WTC11 (cell line): ENCODE results near the gene PFKP. TPM values are rescaled to one million over a fixed set of nuclear protein-coding genes. Genes with fewer than 3 reads are reported as not detected.

Experiments
- ATAC-seq: fragments of 200-7000 bp; cut with Tn5 transposase; 2 replicates; pipeline ENCODE4 v1.10.0; 2021; ENCODE audit warnings: mild to moderate bottlenecking, moderate library complexity
- CTCF ChIA-PET: fragments of 300-600 bp; sonication (Branson Sonifier 250); formaldehyde crosslinking; loops from one replicate; lab custom pipeline; 2021; ENCODE audit warnings: antibody characterized with exemption; lab: Charles Lee
- POLR2A ChIA-PET: fragments of 350-600 bp; sonication (Branson Sonifier 250); formaldehyde crosslinking; loops from one replicate; lab custom pipeline; 2021; ENCODE audit warnings: antibody characterized with exemption; lab: Charles Lee
- DNase-seq: peaks from one replicate; pipeline ENCODE4 v3.0.0; 2021; ENCODE audit warnings: low spot score
- H3K27ac Mint-ChIP-seq: 2 replicates; pipeline ENCODE4 v1.8.0; 2021; ENCODE audit warnings: mixed read lengths
- H3K27me3 Mint-ChIP-seq: 2 replicates; pipeline ENCODE4 v1.8.0; 2021; ENCODE audit warnings: low read depth, mild to moderate bottlenecking, moderate library complexity, mixed read lengths
- H3K36me3 Mint-ChIP-seq: 2 replicates; pipeline ENCODE4 v1.8.0; 2021; ENCODE audit warnings: mixed read lengths
- H3K4me1 Mint-ChIP-seq: 2 replicates; pipeline ENCODE4 v1.8.0; 2022; ENCODE audit warnings: mixed read lengths
- H3K4me3 Mint-ChIP-seq: 2 replicates; pipeline ENCODE4 v1.8.0; 2021; ENCODE audit warnings: mild to moderate bottlenecking, moderate library complexity, mixed read lengths
- H3K9me3 Mint-ChIP-seq: 2 replicates; pipeline ENCODE4 v1.8.0; 2021; ENCODE audit warnings: mixed read lengths
- AFF4 ChIP-seq: sonication (generic); formaldehyde crosslinking; IDR thresholded peaks from 2 replicates; pipeline ENCODE4 v1.8.1; 2023; ENCODE audit warnings: mild to moderate bottlenecking, missing genetic modification reagents, borderline replicate concordance
- ARID4B ChIP-seq: sonication (generic); formaldehyde crosslinking; IDR thresholded peaks from 2 replicates; pipeline ENCODE4 v1.8.0; 2023; ENCODE audit warnings: missing genetic modification reagents, mild to moderate bottlenecking, borderline replicate concordance
- ATF3 ChIP-seq: sonication (generic); formaldehyde crosslinking; conservative IDR thresholded peaks from 2 replicates; pipeline ENCODE4 v1.8.1; 2022; ENCODE audit warnings: mild to moderate bottlenecking, missing genetic modification reagents
- CREB1 ChIP-seq: sonication (generic); formaldehyde crosslinking; IDR thresholded peaks from 2 replicates; pipeline ENCODE4 v1.8.0; 2023; ENCODE audit warnings: mild to moderate bottlenecking, missing genetic modification reagents
- CTCF ChIP-seq: fragments of 200-600 bp; IDR thresholded peaks from 2 replicates; pipeline ENCODE4 v1.8.0; 2022; ENCODE audit warnings: antibody characterized with exemption
- EMX1 ChIP-seq: fragments of 250-450 bp; sonication (Bioruptor Pico); IDR thresholded peaks from 2 replicates; pipeline ENCODE4 v1.8.0; 2021; ENCODE audit warnings: mild to moderate bottlenecking
- ERG ChIP-seq: fragments of 250-450 bp; sonication (Bioruptor Pico); IDR thresholded peaks from 2 replicates; pipeline ENCODE4 v1.8.0; 2021; ENCODE audit warnings: mild to moderate bottlenecking
- ETV6 ChIP-seq: sonication (generic); formaldehyde crosslinking; IDR thresholded peaks from 2 replicates; pipeline ENCODE4 v1.8.1; 2022; ENCODE audit warnings: mild to moderate bottlenecking, missing genetic modification reagents
- FOXP1 ChIP-seq: sonication (generic); formaldehyde crosslinking; IDR thresholded peaks from 2 replicates; pipeline ENCODE4 v1.8.0; 2022; ENCODE audit warnings: missing genetic modification reagents, mild to moderate bottlenecking, moderate library complexity, borderline replicate concordance
- HMGA2 ChIP-seq: fragments of 250-450 bp; sonication (Bioruptor Pico); IDR thresholded peaks from 2 replicates; pipeline ENCODE4 v1.4.0; 2021; ENCODE audit warnings: mild to moderate bottlenecking, moderate library complexity
- TEAD4 ChIP-seq: sonication (generic); formaldehyde crosslinking; IDR thresholded peaks from 2 replicates; pipeline ENCODE4 v1.8.0; 2022; ENCODE audit warnings: mild to moderate bottlenecking, missing genetic modification reagents
- TP53 ChIP-seq: sonication (generic); formaldehyde crosslinking; IDR thresholded peaks from 2 replicates; pipeline ENCODE4 v1.8.1; 2023; ENCODE audit warnings: mild to moderate bottlenecking, missing genetic modification reagents
- ZNF121 ChIP-seq: sonication (generic); formaldehyde crosslinking; IDR thresholded peaks from 2 replicates; pipeline ENCODE4 v1.8.0; 2023; ENCODE audit warnings: missing genetic modification reagents
- total RNA-seq: library from RNA; stranded (reverse); gene quantifications from 3 replicates; pipeline ENCODE4 v1.2.3, GENCODE V29; 2021
- TF ChIP-seq, protein P1 (sequence below): fragments of 250-450 bp; sonication (Bioruptor Pico); IDR thresholded peaks from 2 replicates; pipeline ENCODE4 v1.9.0; 2021; ENCODE audit warnings: mild to moderate bottlenecking
- TF ChIP-seq, protein P2 (sequence below): sonication (generic); formaldehyde crosslinking; IDR thresholded peaks from 2 replicates; pipeline ENCODE4 v1.8.0; 2023; ENCODE audit warnings: mild to moderate bottlenecking, missing genetic modification reagents
- TF ChIP-seq, protein P3 (sequence below): sonication (generic); formaldehyde crosslinking; IDR thresholded peaks from 2 replicates; pipeline ENCODE4 v1.8.1; 2023; ENCODE audit warnings: mild to moderate bottlenecking, missing genetic modification reagents, moderate library complexity

Gene PFKP
- total RNA-seq, 1 experiment from 2014 or later = 127 TPM

GRCh38 chr10:3151889-3152565, 84.7 kb downstream of the PFKP start (continued):
- TF ChIP-seq, protein P1, sequence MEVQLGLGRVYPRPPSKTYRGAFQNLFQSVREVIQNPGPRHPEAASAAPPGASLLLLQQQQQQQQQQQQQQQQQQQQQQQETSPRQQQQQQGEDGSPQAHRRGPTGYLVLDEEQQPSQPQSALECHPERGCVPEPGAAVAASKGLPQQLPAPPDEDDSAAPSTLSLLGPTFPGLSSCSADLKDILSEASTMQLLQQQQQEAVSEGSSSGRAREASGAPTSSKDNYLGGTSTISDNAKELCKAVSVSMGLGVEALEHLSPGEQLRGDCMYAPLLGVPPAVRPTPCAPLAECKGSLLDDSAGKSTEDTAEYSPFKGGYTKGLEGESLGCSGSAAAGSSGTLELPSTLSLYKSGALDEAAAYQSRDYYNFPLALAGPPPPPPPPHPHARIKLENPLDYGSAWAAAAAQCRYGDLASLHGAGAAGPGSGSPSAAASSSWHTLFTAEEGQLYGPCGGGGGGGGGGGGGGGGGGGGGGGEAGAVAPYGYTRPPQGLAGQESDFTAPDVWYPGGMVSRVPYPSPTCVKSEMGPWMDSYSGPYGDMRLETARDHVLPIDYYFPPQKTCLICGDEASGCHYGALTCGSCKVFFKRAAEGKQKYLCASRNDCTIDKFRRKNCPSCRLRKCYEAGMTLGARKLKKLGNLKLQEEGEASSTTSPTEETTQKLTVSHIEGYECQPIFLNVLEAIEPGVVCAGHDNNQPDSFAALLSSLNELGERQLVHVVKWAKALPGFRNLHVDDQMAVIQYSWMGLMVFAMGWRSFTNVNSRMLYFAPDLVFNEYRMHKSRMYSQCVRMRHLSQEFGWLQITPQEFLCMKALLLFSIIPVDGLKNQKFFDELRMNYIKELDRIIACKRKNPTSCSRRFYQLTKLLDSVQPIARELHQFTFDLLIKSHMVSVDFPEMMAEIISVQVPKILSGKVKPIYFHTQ (CRISPR knock-in tag) = no peak
- TF ChIP-seq, protein P2, sequence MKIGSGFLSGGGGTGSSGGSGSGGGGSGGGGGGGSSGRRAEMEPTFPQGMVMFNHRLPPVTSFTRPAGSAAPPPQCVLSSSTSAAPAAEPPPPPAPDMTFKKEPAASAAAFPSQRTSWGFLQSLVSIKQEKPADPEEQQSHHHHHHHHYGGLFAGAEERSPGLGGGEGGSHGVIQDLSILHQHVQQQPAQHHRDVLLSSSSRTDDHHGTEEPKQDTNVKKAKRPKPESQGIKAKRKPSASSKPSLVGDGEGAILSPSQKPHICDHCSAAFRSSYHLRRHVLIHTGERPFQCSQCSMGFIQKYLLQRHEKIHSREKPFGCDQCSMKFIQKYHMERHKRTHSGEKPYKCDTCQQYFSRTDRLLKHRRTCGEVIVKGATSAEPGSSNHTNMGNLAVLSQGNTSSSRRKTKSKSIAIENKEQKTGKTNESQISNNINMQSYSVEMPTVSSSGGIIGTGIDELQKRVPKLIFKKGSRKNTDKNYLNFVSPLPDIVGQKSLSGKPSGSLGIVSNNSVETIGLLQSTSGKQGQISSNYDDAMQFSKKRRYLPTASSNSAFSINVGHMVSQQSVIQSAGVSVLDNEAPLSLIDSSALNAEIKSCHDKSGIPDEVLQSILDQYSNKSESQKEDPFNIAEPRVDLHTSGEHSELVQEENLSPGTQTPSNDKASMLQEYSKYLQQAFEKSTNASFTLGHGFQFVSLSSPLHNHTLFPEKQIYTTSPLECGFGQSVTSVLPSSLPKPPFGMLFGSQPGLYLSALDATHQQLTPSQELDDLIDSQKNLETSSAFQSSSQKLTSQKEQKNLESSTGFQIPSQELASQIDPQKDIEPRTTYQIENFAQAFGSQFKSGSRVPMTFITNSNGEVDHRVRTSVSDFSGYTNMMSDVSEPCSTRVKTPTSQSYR (CRISPR knock-in tag) = no peak

GRCh38 chr10:3152566-3152935, 85.2 kb downstream of the PFKP start:
- H3K27ac Mint-ChIP-seq = no peak overlapping the region
- TF ChIP-seq ERG (CRISPR knock-in tag) (no peak), AFF4 (no peak), ARID4B (CRISPR knock-in tag) (no peak), TEAD4 (CRISPR knock-in tag) (no peak), ETV6 (CRISPR knock-in tag) (no peak), ZNF121 (CRISPR knock-in tag) (no peak), CREB1 (CRISPR knock-in tag) (no peak), FOXP1 (CRISPR knock-in tag) (no peak), TP53 (no peak), HMGA2 (CRISPR knock-in tag) (no peak), CTCF (no peak), EMX1 (no peak), ATF3 (CRISPR knock-in tag) (no peak)
- TF ChIP-seq, protein P3, sequence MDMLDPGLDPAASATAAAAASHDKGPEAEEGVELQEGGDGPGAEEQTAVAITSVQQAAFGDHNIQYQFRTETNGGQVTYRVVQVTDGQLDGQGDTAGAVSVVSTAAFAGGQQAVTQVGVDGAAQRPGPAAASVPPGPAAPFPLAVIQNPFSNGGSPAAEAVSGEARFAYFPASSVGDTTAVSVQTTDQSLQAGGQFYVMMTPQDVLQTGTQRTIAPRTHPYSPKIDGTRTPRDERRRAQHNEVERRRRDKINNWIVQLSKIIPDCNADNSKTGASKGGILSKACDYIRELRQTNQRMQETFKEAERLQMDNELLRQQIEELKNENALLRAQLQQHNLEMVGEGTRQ = no peak

More at GRCh38 chr10:3152566-3152935, 85.2 kb downstream of the PFKP start:
- Mint-ChIP-seq H3K4me3 (no peak overlapping the region), H3K27me3 (no peaks in the 10 kb centered on the region), H3K4me1 (no peaks in the 10 kb centered on the region), H3K9me3 (no peaks in the 10 kb centered on the region), H3K36me3 (peaks cover 49% of the 10 kb centered on the region)
- CTCF ChIA-PET = interaction anchor here (0.5 kb wide), 1 partner anchor 72 kb away, joined by 3 read pairs; no protein-coding TSS in a partner anchor
- POLR2A ChIA-PET = no interaction called here
- DNase-seq (no peak), ATAC-seq (no peak)
